ENCODE results near the gene PICALM. TPM values are rescaled to one million over a fixed set of nuclear protein-coding genes. Genes with fewer than 3 reads are reported as not detected.

Gene PICALM
- total and polyA plus RNA-seq, 9 of the 15 experiments (the other 6 are each of a cell fraction or from before 2014, with no cell fraction given) = 41.3 to 990 (median 309) TPM

DNA sequence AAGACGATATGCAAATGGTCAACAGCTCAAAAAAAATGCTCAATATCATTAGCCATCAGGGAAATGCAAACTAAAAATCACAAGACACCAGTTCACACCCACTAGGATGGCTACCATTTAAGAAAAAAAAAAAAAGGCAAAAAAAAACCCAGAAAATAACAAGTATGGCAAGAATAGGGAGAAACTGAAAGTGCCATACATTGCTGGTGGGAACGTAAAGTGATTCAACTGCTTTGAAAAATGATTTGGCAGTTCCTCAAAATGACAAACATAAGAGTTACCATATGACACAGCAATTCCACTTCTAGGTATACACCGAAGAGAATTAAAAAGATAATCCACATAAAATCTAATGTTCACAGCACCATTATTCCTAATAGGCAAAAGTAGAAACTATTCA lies 47.5 kb downstream of the PICALM start (continued):
- no peak for TF ChIP-seq PHB2 (IDR thresholded peaks at IDR 0.05; ENCODE audit: low read depth)
- no peak for TF ChIP-seq PHF21A (IDR thresholded peaks at IDR 0.05; ENCODE audit: borderline replicate concordance, low read depth)
- TF ChIP-seq NFYB (IDR thresholded peaks at IDR 0.05; ENCODE audit: extremely low read depth, insufficient read length) = no peak
- TF ChIP-seq, protein P1, sequence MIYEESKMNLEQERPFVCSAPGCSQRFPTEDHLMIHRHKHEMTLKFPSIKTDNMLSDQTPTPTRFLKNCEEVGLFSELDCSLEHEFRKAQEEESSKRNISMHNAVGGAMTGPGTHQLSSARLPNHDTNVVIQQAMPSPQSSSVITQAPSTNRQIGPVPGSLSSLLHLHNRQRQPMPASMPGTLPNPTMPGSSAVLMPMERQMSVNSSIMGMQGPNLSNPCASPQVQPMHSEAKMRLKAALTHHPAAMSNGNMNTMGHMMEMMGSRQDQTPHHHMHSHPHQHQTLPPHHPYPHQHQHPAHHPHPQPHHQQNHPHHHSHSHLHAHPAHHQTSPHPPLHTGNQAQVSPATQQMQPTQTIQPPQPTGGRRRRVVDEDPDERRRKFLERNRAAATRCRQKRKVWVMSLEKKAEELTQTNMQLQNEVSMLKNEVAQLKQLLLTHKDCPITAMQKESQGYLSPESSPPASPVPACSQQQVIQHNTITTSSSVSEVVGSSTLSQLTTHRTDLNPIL (CRISPR knock-in tag; IDR thresholded peaks at IDR 0.05) = no peak
- no peak for TF ChIP-seq TSC22D4 (tag; IDR thresholded peaks at IDR 0.05)
- no peak for TF ChIP-seq ZFP1 (CRISPR knock-in tag; IDR thresholded peaks at IDR 0.05)
- no peak for TF ChIP-seq HNRNPUL1 (IDR thresholded peaks at IDR 0.05; ENCODE audit: low read length)
- TF ChIP-seq TAF7 (tag; IDR thresholded peaks at IDR 0.05) = no peak
- TF ChIP-seq, protein P2, sequence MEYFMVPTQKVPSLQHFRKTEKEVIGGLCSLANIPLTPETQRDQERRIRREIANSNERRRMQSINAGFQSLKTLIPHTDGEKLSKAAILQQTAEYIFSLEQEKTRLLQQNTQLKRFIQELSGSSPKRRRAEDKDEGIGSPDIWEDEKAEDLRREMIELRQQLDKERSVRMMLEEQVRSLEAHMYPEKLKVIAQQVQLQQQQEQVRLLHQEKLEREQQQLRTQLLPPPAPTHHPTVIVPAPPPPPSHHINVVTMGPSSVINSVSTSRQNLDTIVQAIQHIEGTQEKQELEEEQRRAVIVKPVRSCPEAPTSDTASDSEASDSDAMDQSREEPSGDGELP (CRISPR knock-in tag; IDR thresholded peaks at IDR 0.05; ENCODE audit: borderline replicate concordance) = no peak
- TF ChIP-seq BACH1 (tag; IDR thresholded peaks at IDR 0.05) = peak; percentile 55; the same call in 1 of the 2 replicates
- TF ChIP-seq NEUROD1 (IDR thresholded peaks at IDR 0.05; ENCODE audit: borderline replicate concordance, low read depth, low read length, partially characterized antibody) = no peak
- TF ChIP-seq, protein P3, sequence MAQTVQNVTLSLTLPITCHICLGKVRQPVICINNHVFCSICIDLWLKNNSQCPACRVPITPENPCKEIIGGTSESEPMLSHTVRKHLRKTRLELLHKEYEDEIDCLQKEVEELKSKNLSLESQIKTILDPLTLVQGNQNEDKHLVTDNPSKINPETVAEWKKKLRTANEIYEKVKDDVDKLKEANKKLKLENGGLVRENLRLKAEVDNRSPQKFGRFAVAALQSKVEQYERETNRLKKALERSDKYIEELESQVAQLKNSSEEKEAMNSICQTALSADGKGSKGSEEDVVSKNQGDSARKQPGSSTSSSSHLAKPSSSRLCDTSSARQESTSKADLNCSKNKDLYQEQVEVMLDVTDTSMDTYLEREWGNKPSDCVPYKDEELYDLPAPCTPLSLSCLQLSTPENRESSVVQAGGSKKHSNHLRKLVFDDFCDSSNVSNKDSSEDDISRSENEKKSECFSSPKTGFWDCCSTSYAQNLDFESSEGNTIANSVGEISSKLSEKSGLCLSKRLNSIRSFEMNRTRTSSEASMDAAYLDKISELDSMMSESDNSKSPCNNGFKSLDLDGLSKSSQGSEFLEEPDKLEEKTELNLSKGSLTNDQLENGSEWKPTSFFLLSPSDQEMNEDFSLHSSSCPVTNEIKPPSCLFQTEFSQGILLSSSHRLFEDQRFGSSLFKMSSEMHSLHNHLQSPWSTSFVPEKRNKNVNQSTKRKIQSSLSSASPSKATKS (CRISPR knock-in tag; IDR thresholded peaks at IDR 0.05) = no peak
- no peak for TF ChIP-seq GABPB2 (CRISPR knock-in tag; conservative IDR thresholded peaks at IDR 0.05)
- TF ChIP-seq, protein P4, sequence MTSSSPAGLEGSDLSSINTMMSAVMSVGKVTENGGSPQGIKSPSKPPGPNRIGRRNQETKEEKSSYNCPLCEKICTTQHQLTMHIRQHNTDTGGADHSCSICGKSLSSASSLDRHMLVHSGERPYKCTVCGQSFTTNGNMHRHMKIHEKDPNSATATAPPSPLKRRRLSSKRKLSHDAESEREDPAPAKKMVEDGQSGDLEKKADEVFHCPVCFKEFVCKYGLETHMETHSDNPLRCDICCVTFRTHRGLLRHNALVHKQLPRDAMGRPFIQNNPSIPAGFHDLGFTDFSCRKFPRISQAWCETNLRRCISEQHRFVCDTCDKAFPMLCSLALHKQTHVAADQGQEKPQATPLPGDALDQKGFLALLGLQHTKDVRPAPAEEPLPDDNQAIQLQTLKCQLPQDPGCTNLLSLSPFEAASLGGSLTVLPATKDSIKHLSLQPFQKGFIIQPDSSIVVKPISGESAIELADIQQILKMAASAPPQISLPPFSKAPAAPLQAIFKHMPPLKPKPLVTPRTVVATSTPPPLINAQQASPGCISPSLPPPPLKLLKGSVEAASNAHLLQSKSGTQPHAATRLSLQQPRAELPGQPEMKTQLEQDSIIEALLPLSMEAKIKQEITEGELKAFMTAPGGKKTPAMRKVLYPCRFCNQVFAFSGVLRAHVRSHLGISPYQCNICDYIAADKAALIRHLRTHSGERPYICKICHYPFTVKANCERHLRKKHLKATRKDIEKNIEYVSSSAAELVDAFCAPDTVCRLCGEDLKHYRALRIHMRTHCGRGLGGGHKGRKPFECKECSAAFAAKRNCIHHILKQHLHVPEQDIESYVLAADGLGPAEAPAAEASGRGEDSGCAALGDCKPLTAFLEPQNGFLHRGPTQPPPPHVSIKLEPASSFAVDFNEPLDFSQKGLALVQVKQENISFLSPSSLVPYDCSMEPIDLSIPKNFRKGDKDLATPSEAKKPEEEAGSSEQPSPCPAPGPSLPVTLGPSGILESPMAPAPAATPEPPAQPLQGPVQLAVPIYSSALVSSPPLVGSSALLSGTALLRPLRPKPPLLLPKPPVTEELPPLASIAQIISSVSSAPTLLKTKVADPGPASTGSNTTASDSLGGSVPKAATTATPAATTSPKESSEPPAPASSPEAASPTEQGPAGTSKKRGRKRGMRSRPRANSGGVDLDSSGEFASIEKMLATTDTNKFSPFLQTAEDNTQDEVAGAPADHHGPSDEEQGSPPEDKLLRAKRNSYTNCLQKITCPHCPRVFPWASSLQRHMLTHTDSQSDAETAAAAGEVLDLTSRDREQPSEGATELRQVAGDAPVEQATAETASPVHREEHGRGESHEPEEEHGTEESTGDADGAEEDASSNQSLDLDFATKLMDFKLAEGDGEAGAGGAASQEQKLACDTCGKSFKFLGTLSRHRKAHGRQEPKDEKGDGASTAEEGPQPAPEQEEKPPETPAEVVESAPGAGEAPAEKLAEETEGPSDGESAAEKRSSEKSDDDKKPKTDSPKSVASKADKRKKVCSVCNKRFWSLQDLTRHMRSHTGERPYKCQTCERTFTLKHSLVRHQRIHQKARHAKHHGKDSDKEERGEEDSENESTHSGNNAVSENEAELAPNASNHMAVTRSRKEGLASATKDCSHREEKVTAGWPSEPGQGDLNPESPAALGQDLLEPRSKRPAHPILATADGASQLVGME (CRISPR knock-in tag; IDR thresholded peaks at IDR 0.05) = no peak
- TF ChIP-seq, protein P5, sequence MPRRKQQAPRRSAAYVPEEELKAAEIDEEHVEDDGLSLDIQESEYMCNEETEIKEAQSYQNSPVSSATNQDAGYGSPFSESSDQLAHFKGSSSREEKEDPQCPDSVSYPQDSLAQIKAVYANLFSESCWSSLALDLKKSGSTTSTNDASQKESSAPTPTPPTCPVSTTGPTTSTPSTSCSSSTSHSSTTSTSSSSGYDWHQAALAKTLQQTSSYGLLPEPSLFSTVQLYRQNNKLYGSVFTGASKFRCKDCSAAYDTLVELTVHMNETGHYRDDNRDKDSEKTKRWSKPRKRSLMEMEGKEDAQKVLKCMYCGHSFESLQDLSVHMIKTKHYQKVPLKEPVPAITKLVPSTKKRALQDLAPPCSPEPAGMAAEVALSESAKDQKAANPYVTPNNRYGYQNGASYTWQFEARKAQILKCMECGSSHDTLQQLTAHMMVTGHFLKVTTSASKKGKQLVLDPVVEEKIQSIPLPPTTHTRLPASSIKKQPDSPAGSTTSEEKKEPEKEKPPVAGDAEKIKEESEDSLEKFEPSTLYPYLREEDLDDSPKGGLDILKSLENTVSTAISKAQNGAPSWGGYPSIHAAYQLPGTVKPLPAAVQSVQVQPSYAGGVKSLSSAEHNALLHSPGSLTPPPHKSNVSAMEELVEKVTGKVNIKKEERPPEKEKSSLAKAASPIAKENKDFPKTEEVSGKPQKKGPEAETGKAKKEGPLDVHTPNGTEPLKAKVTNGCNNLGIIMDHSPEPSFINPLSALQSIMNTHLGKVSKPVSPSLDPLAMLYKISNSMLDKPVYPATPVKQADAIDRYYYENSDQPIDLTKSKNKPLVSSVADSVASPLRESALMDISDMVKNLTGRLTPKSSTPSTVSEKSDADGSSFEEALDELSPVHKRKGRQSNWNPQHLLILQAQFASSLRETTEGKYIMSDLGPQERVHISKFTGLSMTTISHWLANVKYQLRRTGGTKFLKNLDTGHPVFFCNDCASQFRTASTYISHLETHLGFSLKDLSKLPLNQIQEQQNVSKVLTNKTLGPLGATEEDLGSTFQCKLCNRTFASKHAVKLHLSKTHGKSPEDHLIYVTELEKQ (CRISPR knock-in tag; IDR thresholded peaks at IDR 0.05) = no peak

Measured in K562 (cell line).